HepG2 (cell line): ENCODE results near the gene NUDT13.

Source experiments
- FIP1L1 ChIP-seq: fragments of 200-400 bp; formaldehyde crosslinking; IDR thresholded peaks from 2 replicates; pipeline ENCODE4 v1.6.1; 2018; ENCODE audit warnings: low read depth, mild to moderate bottlenecking, low read length, moderate library complexity, borderline replicate concordance; ENCODE audit not compliant: insufficient read depth
- FOXJ3 ChIP-seq: sonication (generic); formaldehyde crosslinking; IDR thresholded peaks from 2 replicates; pipeline ENCODE4 v1.4.0; 2020; ENCODE audit warnings: missing genetic modification reagents, mild to moderate bottlenecking, borderline replicate concordance
- HOXA9 ChIP-seq: sonication (generic); formaldehyde crosslinking; IDR thresholded peaks from 2 replicates; pipeline ENCODE4 v1.8.1; 2022; ENCODE audit warnings: missing genetic modification reagents, mild to moderate bottlenecking, moderate library complexity, borderline replicate concordance
- NFYB ChIP-seq: sonication (generic); formaldehyde crosslinking; IDR thresholded peaks from 2 replicates; pipeline ENCODE4 v1.4.0; 2020; ENCODE audit warnings: missing genetic modification reagents
- POLR2A ChIP-seq, 2 experiments: IDR thresholded peaks; 2 replicates each; pipeline ENCODE4 v1.6.1; 2011; ENCODE audit warnings: low read depth in 2 of 2, low read length in 2 of 2, mild to moderate bottlenecking in 1 of 2, moderate library complexity in 1 of 2; ENCODE audit not compliant: insufficient read depth in 1 of 2
- SMAD3 ChIP-seq: sonication (generic); formaldehyde crosslinking; IDR thresholded peaks from 2 replicates; pipeline ENCODE4 v1.4.0; 2020; ENCODE audit warnings: missing genetic modification reagents
- TBL1XR1 ChIP-seq: fragments of 150-350 bp; IDR thresholded peaks from 2 replicates; pipeline ENCODE4 v1.6.1; 2014; ENCODE audit warnings: borderline replicate concordance, low read length; ENCODE audit not compliant: partially characterized antibody
- TBP ChIP-seq: sonication (generic); formaldehyde crosslinking; IDR thresholded peaks from 2 replicates; pipeline ENCODE4 v1.5.0; 2020; ENCODE audit warnings: missing genetic modification reagents
- ZKSCAN1 ChIP-seq: fragments of 150-350 bp; IDR thresholded peaks from 2 replicates; pipeline ENCODE4 v1.6.1; 2014; ENCODE audit warnings: low read length
- ZSCAN29 ChIP-seq: sonication (generic); formaldehyde crosslinking; conservative IDR thresholded peaks from 2 replicates; pipeline ENCODE4 v1.4.0; 2020; ENCODE audit warnings: mild to moderate bottlenecking, missing genetic modification reagents
- TF ChIP-seq, protein P1 (sequence below): fragments of 450-650 bp; IDR thresholded peaks from 2 replicates; pipeline ENCODE4 v1.6.1; 2017; ENCODE audit warnings: mild to moderate bottlenecking
- TF ChIP-seq, protein P2 (sequence below): sonication (generic); formaldehyde crosslinking; IDR thresholded peaks from 2 replicates; pipeline ENCODE4 v1.4.0; 2020; ENCODE audit warnings: missing genetic modification reagents
- TF ChIP-seq, protein P3 (sequence below): sonication (generic); formaldehyde crosslinking; IDR thresholded peaks from 2 replicates; pipeline ENCODE4 v1.4.0; 2020; ENCODE audit warnings: missing genetic modification reagents, mild to moderate bottlenecking, borderline replicate concordance

GRCh38 chr10:73094986-73095480 lies 15.2 kb upstream of the NUDT13 start:
- TF ChIP-seq SMAD3 (CRISPR knock-in tag) (no peak), ZSCAN29 (CRISPR knock-in tag) (no peak), HOXA9 (CRISPR knock-in tag) (no peak), FOXJ3 (CRISPR knock-in tag) (no peak), TBL1XR1 (no peak), FIP1L1 (no peak), TBP (CRISPR knock-in tag) (no peak), ZKSCAN1 (no peak), POLR2A (IDR thresholded peaks at IDR 0.05; ENCODE audit: insufficient read depth in 1 of 2, low read depth in 2 of 2, low read length in 2 of 2) (no peak), NFYB (no peak)
- TF ChIP-seq, protein P1, sequence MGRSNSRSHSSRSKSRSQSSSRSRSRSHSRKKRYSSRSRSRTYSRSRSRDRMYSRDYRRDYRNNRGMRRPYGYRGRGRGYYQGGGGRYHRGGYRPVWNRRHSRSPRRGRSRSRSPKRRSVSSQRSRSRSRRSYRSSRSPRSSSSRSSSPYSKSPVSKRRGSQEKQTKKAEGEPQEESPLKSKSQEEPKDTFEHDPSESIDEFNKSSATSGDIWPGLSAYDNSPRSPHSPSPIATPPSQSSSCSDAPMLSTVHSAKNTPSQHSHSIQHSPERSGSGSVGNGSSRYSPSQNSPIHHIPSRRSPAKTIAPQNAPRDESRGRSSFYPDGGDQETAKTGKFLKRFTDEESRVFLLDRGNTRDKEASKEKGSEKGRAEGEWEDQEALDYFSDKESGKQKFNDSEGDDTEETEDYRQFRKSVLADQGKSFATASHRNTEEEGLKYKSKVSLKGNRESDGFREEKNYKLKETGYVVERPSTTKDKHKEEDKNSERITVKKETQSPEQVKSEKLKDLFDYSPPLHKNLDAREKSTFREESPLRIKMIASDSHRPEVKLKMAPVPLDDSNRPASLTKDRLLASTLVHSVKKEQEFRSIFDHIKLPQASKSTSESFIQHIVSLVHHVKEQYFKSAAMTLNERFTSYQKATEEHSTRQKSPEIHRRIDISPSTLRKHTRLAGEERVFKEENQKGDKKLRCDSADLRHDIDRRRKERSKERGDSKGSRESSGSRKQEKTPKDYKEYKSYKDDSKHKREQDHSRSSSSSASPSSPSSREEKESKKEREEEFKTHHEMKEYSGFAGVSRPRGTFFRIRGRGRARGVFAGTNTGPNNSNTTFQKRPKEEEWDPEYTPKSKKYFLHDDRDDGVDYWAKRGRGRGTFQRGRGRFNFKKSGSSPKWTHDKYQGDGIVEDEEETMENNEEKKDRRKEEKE: no peak
- TF ChIP-seq, protein P2, sequence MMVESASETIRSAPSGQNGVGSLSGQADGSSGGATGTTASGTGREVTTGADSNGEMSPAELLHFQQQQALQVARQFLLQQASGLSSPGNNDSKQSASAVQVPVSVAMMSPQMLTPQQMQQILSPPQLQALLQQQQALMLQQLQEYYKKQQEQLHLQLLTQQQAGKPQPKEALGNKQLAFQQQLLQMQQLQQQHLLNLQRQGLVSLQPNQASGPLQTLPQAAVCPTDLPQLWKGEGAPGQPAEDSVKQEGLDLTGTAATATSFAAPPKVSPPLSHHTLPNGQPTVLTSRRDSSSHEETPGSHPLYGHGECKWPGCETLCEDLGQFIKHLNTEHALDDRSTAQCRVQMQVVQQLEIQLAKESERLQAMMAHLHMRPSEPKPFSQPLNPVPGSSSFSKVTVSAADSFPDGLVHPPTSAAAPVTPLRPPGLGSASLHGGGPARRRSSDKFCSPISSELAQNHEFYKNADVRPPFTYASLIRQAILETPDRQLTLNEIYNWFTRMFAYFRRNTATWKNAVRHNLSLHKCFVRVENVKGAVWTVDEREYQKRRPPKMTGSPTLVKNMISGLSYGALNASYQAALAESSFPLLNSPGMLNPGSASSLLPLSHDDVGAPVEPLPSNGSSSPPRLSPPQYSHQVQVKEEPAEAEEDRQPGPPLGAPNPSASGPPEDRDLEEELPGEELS: no peak
- TF ChIP-seq, protein P3, sequence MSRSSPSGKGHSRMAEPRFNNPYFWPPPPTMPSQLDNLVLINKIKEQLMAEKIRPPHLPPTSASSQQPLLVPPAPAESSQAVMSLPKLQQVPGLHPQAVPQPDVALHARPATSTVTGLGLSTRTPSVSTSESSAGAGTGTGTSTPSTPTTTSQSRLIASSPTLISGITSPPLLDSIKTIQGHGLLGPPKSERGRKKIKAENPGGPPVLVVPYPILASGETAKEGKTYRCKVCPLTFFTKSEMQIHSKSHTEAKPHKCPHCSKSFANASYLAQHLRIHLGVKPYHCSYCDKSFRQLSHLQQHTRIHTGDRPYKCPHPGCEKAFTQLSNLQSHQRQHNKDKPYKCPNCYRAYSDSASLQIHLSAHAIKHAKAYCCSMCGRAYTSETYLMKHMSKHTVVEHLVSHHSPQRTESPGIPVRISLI (CRISPR knock-in tag): no peak
